IMR-90 (cell line): ENCODE data around the gene NLGN2. TPM values are rescaled to one million over a fixed set of nuclear protein-coding genes. Genes with fewer than 3 reads are reported as not detected.

Experiments used
- ATAC-seq: fragments of 200-7000 bp; cut with Tn5 transposase; 2 replicates; pipeline ENCODE4 v1.9.1; 2020; ENCODE audit warnings: low read depth, mild to moderate bottlenecking, moderate library complexity
- BruUV-seq: library from RNA; stranded (reverse); fragments of 400-500 nt; replicated peaks from 2 replicates; lab custom pipeline; 2021; lab: Mats Ljungman, UMichigan
- CTCF ChIA-PET: fragments of 300-600 bp; formaldehyde crosslinking; extraction: SDS; loops from one replicate; lab custom pipeline; 2021; ENCODE audit warnings: antibody characterized with exemption; lab: Yijun Ruan, JAX
- POLR2A ChIA-PET: fragments of 300-600 bp; sonication (Branson Sonifier 250); formaldehyde crosslinking; loops from one replicate; lab custom pipeline; 2022; ENCODE audit warnings: antibody characterized with exemption; ENCODE audit not compliant: unreplicated experiment; lab: Charles Lee
- DNase-seq: peaks from one replicate; pipeline ENCODE4 v3.0.0; 2013
- H2AFZ ChIP-seq: replicated peaks from 2 replicates; pipeline ENCODE3; 2013; ENCODE audit warnings: low read length, mild to moderate bottlenecking; ENCODE audit not compliant: poor library complexity
- H2AK5ac ChIP-seq: 2 replicates; pipeline ENCODE4 v1.6.1; 2013; ENCODE audit warnings: low read depth, low read length, inconsistent platforms
- H2AK9ac ChIP-seq: replicated peaks from 2 replicates; pipeline ENCODE3; 2013; ENCODE audit warnings: mild to moderate bottlenecking, low read depth, low read length, moderate library complexity; ENCODE audit not compliant: poor library complexity
- H2BK120ac ChIP-seq: 2 replicates; pipeline ENCODE4 v1.6.1; 2013; ENCODE audit warnings: low read depth, low read length, inconsistent platforms
- H2BK15ac ChIP-seq: 3 replicates; pipeline ENCODE4 v1.6.1; 2013; ENCODE audit warnings: low read depth, low read length, inconsistent platforms
- H2BK20ac ChIP-seq: 2 replicates; pipeline ENCODE4 v1.6.1; 2013; ENCODE audit warnings: low read depth, mild to moderate bottlenecking, inconsistent platforms, low read length, moderate library complexity
- H2BK5ac ChIP-seq: 2 replicates; pipeline ENCODE4 v1.6.1; 2013; ENCODE audit warnings: mild to moderate bottlenecking, low read depth, low read length, inconsistent platforms; ENCODE audit not compliant: poor library complexity, severe bottlenecking
- H3K14ac ChIP-seq: replicated peaks from 2 replicates; pipeline ENCODE4 v1.6.1; 2013; ENCODE audit warnings: low read depth, low read length, inconsistent platforms
- H3K18ac ChIP-seq: 2 replicates; pipeline ENCODE4 v1.6.1; 2013; ENCODE audit warnings: low read depth, low read length, control low read depth
- H3K23ac ChIP-seq: 2 replicates; pipeline ENCODE4 v1.6.1; 2013; ENCODE audit warnings: low read depth, low read length, inconsistent platforms
- H3K27ac ChIP-seq: 2 replicates; pipeline ENCODE4 v1.5.1; 2013; ENCODE audit warnings: mild to moderate bottlenecking, control low read depth, low read length; ENCODE audit not compliant: insufficient read depth
- H3K27me3 ChIP-seq: 2 replicates; pipeline ENCODE4 v1.6.1; 2013; ENCODE audit warnings: low read length; ENCODE audit not compliant: control insufficient read depth, insufficient read depth
- H3K36me3 ChIP-seq: 2 replicates; pipeline ENCODE4 v1.6.1; 2013; ENCODE audit warnings: low read length, mixed read lengths; ENCODE audit not compliant: control insufficient read depth, insufficient read depth
- H3K4ac ChIP-seq: 2 replicates; pipeline ENCODE4 v1.6.1; 2013; ENCODE audit warnings: low read depth, low read length, inconsistent platforms
- H3K4me1 ChIP-seq: 2 replicates; pipeline ENCODE4 v1.6.1; 2013; ENCODE audit warnings: low read length, mixed read lengths; ENCODE audit not compliant: control insufficient read depth, insufficient read depth
- H3K4me2 ChIP-seq: 2 replicates; pipeline ENCODE4 v1.6.1; 2013; ENCODE audit warnings: low read depth, mild to moderate bottlenecking, control low read depth, low read length, moderate library complexity
- H3K4me3 ChIP-seq: 2 replicates; pipeline ENCODE4 v1.5.1; 2013; ENCODE audit warnings: low read depth, mild to moderate bottlenecking, control low read depth, low read length, moderate library complexity; ENCODE audit not compliant: insufficient read depth
- H3K56ac ChIP-seq: 2 replicates; pipeline ENCODE4 v1.6.1; 2013; ENCODE audit warnings: low read length, inconsistent platforms; ENCODE audit not compliant: insufficient read depth; ENCODE audit errors: extremely low read depth
- H3K79me1 ChIP-seq, 2 experiments: 2 replicates each; pipeline ENCODE4 v1.6.1; 2013; ENCODE audit warnings: low read length in 2 of 2, inconsistent platforms in 1 of 2, low read depth in 1 of 2
- H3K9ac ChIP-seq: 2 replicates; pipeline ENCODE4 v1.6.1; 2013; ENCODE audit warnings: low read depth, low read length, control low read depth
- H3K9me1 ChIP-seq: 2 replicates; pipeline ENCODE4 v1.6.1; 2013; ENCODE audit warnings: low read length, inconsistent platforms; ENCODE audit not compliant: insufficient read depth
- H3K9me3 ChIP-seq: 2 replicates; pipeline ENCODE4 v1.6.1; 2013; ENCODE audit warnings: low read length; ENCODE audit not compliant: control insufficient read depth, insufficient read depth
- H4K20me1 ChIP-seq: 2 replicates; pipeline ENCODE4 v1.6.1; 2013; ENCODE audit warnings: low read length, inconsistent platforms; ENCODE audit not compliant: insufficient read depth
- H4K5ac ChIP-seq: 2 replicates; pipeline ENCODE4 v1.6.1; 2013; ENCODE audit warnings: mild to moderate bottlenecking, low read depth, low read length, control low read depth
- H4K8ac ChIP-seq, 2 experiments: 2 replicates each; pipeline ENCODE4 v1.6.1; 2013; ENCODE audit warnings: low read depth in 2 of 2, low read length in 2 of 2, control low read depth in 1 of 2, inconsistent platforms in 1 of 2
- H4K91ac ChIP-seq: 2 replicates; pipeline ENCODE4 v1.6.1; 2013; ENCODE audit warnings: low read depth, low read length, inconsistent platforms; ENCODE audit not compliant: insufficient read depth
- BHLHE40 ChIP-seq: fragments of 150-350 bp; IDR thresholded peaks from 2 replicates; pipeline ENCODE4 v1.6.1; 2016; ENCODE audit warnings: mild to moderate bottlenecking, low read depth, low read length
- CEBPB ChIP-seq: IDR thresholded peaks from 2 replicates; pipeline ENCODE4 v1.6.1; 2012; ENCODE audit warnings: low read depth, low read length, improper control_type of control experiment
- CHD1 ChIP-seq: IDR thresholded peaks from 2 replicates; pipeline ENCODE4 v1.6.1; 2012; ENCODE audit warnings: low read depth, low read length, improper control_type of control experiment
- CTCF ChIP-seq: conservative IDR thresholded peaks from 2 replicates; pipeline ENCODE4 v1.5.1; 2012; ENCODE audit warnings: mild to moderate bottlenecking, low read depth, low read length, improper control_type of control experiment
- ELK1 ChIP-seq: fragments of 150-350 bp; IDR thresholded peaks from 2 replicates; pipeline ENCODE4 v1.6.1; 2016; ENCODE audit warnings: low read depth, mild to moderate bottlenecking, low read length, moderate library complexity, borderline replicate concordance
- FOS ChIP-seq: fragments of 150-350 bp; IDR thresholded peaks from 2 replicates; pipeline ENCODE4 v1.6.1; 2016; ENCODE audit warnings: low read depth, low read length
- MAZ ChIP-seq: IDR thresholded peaks from 2 replicates; pipeline ENCODE4 v1.6.1; 2012; ENCODE audit warnings: low read depth, mild to moderate bottlenecking, low read length, improper control_type of control experiment, moderate library complexity, borderline replicate concordance
- MXI1 ChIP-seq: IDR thresholded peaks from 2 replicates; pipeline ENCODE4 v1.6.1; 2012; ENCODE audit warnings: low read depth, mild to moderate bottlenecking, low read length, moderate library complexity, borderline replicate concordance
- NFE2L2 ChIP-seq: fragments of 150-350 bp; IDR thresholded peaks from 2 replicates; pipeline ENCODE4 v1.6.1; 2016; ENCODE audit warnings: low read depth, mild to moderate bottlenecking, low read length
- RCOR1 ChIP-seq: IDR thresholded peaks from 2 replicates; pipeline ENCODE4 v1.6.1; 2012; ENCODE audit warnings: mild to moderate bottlenecking, low read length, improper control_type of control experiment; ENCODE audit not compliant: insufficient replicate concordance
- RFX5 ChIP-seq: IDR thresholded peaks from 2 replicates; pipeline ENCODE4 v1.8.0; 2012; ENCODE audit warnings: low read depth, mild to moderate bottlenecking, low read length, moderate library complexity
- SMC3 ChIP-seq: fragments of 150-350 bp; IDR thresholded peaks from 2 replicates; pipeline ENCODE4 v1.6.1; 2016; ENCODE audit warnings: low read depth, mild to moderate bottlenecking, antibody characterized with exemption, low read length, moderate library complexity
- WGBS, 2 experiments: methylation state at CpG; one replicate each; pipeline versions ENCODE4 v1.1.5 to v1.1.7; 2013; ENCODE audit warnings: missing lambda C conversion rate in 2 of 2; ENCODE audit not compliant: insufficient read length in 1 of 2; ENCODE audit errors: extremely low coverage in 2 of 2; 5-methylcytosine and 5-hydroxymethylcytosine counted together
- dilution Hi-C: fragments of 300-500 bp; cut with HindIII; formaldehyde crosslinking; loops from one replicate; pipeline ENCODE4 v1.14.3; 2018; ENCODE audit warnings: low sequenced_read_pairs; ENCODE audit not compliant: unreplicated experiment
- in situ Hi-C: fragments of 300-500 bp; cut with MboI; formaldehyde crosslinking; loops from 3 replicates; pipeline ENCODE4 v1.14.3; 2019; ENCODE audit warnings: low sequenced_read_pairs, inconsistent platforms, mixed read lengths
- intact Hi-C: fragments of 100-400 bp; cut with micrococcal nuclease; formaldehyde crosslinking; loops from 2 replicates; pipeline ENCODE4 v1.10.0; 2022
- polyA plus RNA-seq, 3 experiments: library from polyadenylated mRNA; depleted of rRNA; stranded (reverse); fragments of >200 nt; gene quantifications; 2 replicates each; pipeline ENCODE4 v1.2.3, GENCODE V29; 2012; ENCODE audit warnings: low replicate concordance in 1 of 3
- total RNA-seq: library from RNA; depleted of rRNA; stranded (reverse); fragments of >200 nt; gene quantifications from 2 replicates; pipeline ENCODE4 v1.2.3, GENCODE V29; 2012

The NLGN2 gene
- total and polyA plus RNA-seq, 2 of the 4 experiments (the other 2 are of a cell fraction), result 1.8 to 38.1 TPM

DNA sequence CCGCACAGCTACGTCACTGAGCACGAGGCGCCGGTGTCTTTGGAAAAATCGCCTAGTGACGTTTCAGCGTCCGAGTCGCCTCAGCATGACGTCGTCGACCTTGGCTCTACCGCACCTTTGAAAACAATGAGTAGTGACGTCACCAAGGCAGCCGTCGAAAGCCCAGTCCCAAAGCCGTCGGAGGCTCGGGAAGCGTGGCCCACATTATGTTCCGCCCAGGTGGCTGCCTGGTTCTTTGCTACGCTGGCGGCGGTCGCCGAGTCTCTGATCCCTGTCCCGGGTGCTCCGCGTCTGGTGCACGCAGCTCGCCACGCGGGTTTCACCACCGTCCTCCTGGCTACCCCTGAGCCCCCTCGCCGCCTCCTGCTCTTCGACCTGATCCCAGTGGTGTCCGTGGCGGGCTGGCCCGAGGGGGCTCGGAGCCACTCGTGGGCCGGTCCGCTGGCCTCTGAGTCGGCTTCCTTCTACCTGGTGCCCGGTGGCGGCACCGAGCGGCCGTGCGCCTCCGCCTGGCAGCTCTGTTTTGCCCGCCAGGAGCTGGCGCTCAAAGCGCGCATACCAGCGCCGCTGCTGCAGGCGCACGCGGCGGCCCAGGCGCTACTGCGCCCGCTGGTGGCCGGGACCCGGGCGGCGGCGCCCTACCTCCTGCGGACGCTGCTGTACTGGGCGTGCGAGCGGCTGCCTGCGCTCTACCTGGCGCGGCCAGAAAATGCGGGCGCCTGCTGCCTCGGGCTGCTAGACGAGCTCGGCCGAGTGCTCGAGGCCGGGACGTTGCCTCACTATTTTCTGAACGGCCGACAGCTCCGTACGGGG, 29.1 kb downstream of the NLGN2 start (continued):
- no peak for TF ChIP-seq FOS
- no peak for TF ChIP-seq CHD1
- TF ChIP-seq NFE2L2, result no peak

- Histone ChIP-seq H2BK20ac (no peak overlapping the region), H4K5ac (no peak overlapping the region), H3K9me3 (no peaks in the 10 kb centered on the region), H3K36me3 (no peaks in the 10 kb centered on the region), H2AFZ (peak overlapping the region; percentile 81), H4K8ac (no peak overlapping the region), H3K9me1 (no peaks in the 10 kb centered on the region), H3K4me1 (peaks cover 8% of the 10 kb centered on the region), H3K27me3 (peaks cover 34% of the 10 kb centered on the region), H3K79me1 (peaks cover 0 to 2% of the 10 kb centered on the region in 2 experiments; a peak in 1 of 4 replicates), H2BK120ac (no peak overlapping the region), H2AK5ac (no peak overlapping the region), H3K9ac (no peak overlapping the region), H4K20me1 (peaks cover 3% of the 10 kb centered on the region; the same call in 1 of the 2 replicates), H3K4me2 (peak overlapping the region; percentile 84), H3K4me3 (peak overlapping the region; percentile 30), H3K18ac (no peak overlapping the region), H2BK15ac (no peak overlapping the region), H3K27ac (no peak overlapping the region), H4K91ac (no peak overlapping the region), H2AK9ac (no peak overlapping the region), H2BK5ac (no peak overlapping the region), H3K56ac (no peak overlapping the region), H3K14ac (no peak overlapping the region), H3K23ac (no peak overlapping the region), H3K4ac (no peak overlapping the region)
- BruUV-seq, result no TSS peak
- dilution Hi-C loops, result no loop called here
- WGBS, 2 experiments, result 5% methylated on average over 8 of the region's 31 CpGs; no CpG with 5 or more reads in 1 of the 2 experiments
- in situ Hi-C loops, result no loop called here
- CTCF ChIA-PET, result interaction anchor here (0.6 to 1.9 kb wide), 7 partner anchors 8 to 162 kb away, joined by 3 to 12 read pairs (median 6); partner anchors contain the start of genes SENP3 and SPEM2
- POLR2A ChIA-PET, result interaction anchor here (0.5 kb wide), 1 partner anchor 31 kb away, joined by 8 read pairs; no protein-coding TSS in a partner anchor
- no peak for DNase-seq
- intact Hi-C loops, result loop anchor here (1.0 to 5.0 kb wide), 4 partner anchors 33 to 124 kb away; partner anchors contain the start of genes KCTD11, SENP3 and TMEM256
- no peak for ATAC-seq
- TF ChIP-seq ELK1, result no peak
- TF ChIP-seq MXI1, result no peak
- no peak for TF ChIP-seq FOS
- TF ChIP-seq BHLHE40, result no peak
- no peak for TF ChIP-seq RCOR1
- no peak for TF ChIP-seq SMC3
- TF ChIP-seq MAZ, result no peak
- TF ChIP-seq CHD1, result no peak
- TF ChIP-seq RFX5, result no peak
- TF ChIP-seq CTCF, result no peak
- TF ChIP-seq CEBPB, result no peak
Measured at GRCh38 chr17:7437369-7437863, 29.8 kb downstream of the NLGN2 start.
